PC-9 (cell line): ENCODE data around the gene PRLR. TPM values are rescaled to one million over a fixed set of nuclear protein-coding genes. Genes with fewer than 3 reads are reported as not detected.

Experiments
- BruUV-seq: library from RNA; stranded (reverse); fragments of 400-500 nt; replicated peaks from 2 replicates; lab custom pipeline; 2021; lab: Mats Ljungman, UMichigan
- CTCF ChIA-PET: fragments of 300-600 bp; sonication (Branson Sonifier 250); formaldehyde crosslinking; loops from one replicate; lab custom pipeline; 2022; ENCODE audit warnings: antibody characterized with exemption; lab: Charles Lee
- POLR2A ChIA-PET: fragments of 300-600 bp; sonication (Branson Sonifier 250); formaldehyde crosslinking; loops from one replicate; lab custom pipeline; 2022; ENCODE audit warnings: antibody characterized with exemption; ENCODE audit not compliant: unreplicated experiment; lab: Charles Lee
- DNase-seq, 2 experiments: peaks; one replicate each; pipeline versions ENCODE4 v3.0.0 to v3.0.0-alpha.2; 2015 to 2022; ENCODE audit warnings: mixed read lengths in 1 of 2
- H2AFZ ChIP-seq: fragments of 200-600 bp; sonication (generic); 2 replicates; pipeline ENCODE4 v1.8.1; 2017; ENCODE audit warnings: antibody characterized with exemption
- H3F3A ChIP-seq: fragments of 200-600 bp; sonication (generic); 2 replicates; pipeline ENCODE4 v1.8.1; 2017; ENCODE audit warnings: antibody characterized with exemption, mild to moderate bottlenecking, low read depth; ENCODE audit not compliant: insufficient read depth
- H3K27ac ChIP-seq: fragments of 200-600 bp; sonication (generic); 2 replicates; pipeline ENCODE4 v1.6.1; 2016; ENCODE audit warnings: mixed run types
- H3K27me3 ChIP-seq: fragments of 200-600 bp; sonication (generic); 2 replicates; pipeline ENCODE4 v1.6.1; 2016; ENCODE audit warnings: low read depth, mixed run types; ENCODE audit not compliant: insufficient read depth
- H3K36me3 ChIP-seq: fragments of 200-600 bp; sonication (generic); 2 replicates; pipeline ENCODE4 v1.6.1; 2016; ENCODE audit warnings: low read depth, mixed run types
- H3K4me1 ChIP-seq: fragments of 200-600 bp; sonication (generic); replicated peaks from 2 replicates; pipeline ENCODE4 v1.6.1; 2016; ENCODE audit warnings: mixed run types; ENCODE audit not compliant: insufficient read depth
- H3K4me2 ChIP-seq: fragments of 200-600 bp; sonication (generic); 2 replicates; pipeline ENCODE4 v1.6.1; 2017; ENCODE audit warnings: mixed run types
- H3K4me3 ChIP-seq: fragments of 200-600 bp; sonication (generic); 2 replicates; pipeline ENCODE4 v1.6.1; 2016; ENCODE audit warnings: mixed run types
- H3K79me2 ChIP-seq: fragments of 200-600 bp; sonication (generic); 2 replicates; pipeline ENCODE4 v1.6.1; 2017; ENCODE audit warnings: low read depth, mixed run types
- H3K9me2 ChIP-seq: fragments of 200-600 bp; sonication (generic); 2 replicates; pipeline ENCODE4 v1.8.1; 2017; ENCODE audit warnings: mild to moderate bottlenecking; ENCODE audit not compliant: insufficient read depth
- H3K9me3 ChIP-seq: fragments of 200-600 bp; sonication (generic); 2 replicates; pipeline ENCODE4 v1.8.1; 2016; ENCODE audit warnings: low read depth; ENCODE audit not compliant: insufficient read depth
- H4K20me1 ChIP-seq: fragments of 200-600 bp; sonication (generic); 2 replicates; pipeline ENCODE4 v1.8.1; 2017; ENCODE audit not compliant: insufficient read depth
- EZH2 ChIP-seq: fragments of 200-600 bp; sonication (generic); IDR thresholded peaks from 2 replicates; pipeline ENCODE4 v1.8.0; 2017; ENCODE audit warnings: antibody characterized with exemption, low read depth
- intact Hi-C: fragments of 100-400 bp; cut with micrococcal nuclease; formaldehyde crosslinking; loops from one replicate; pipeline ENCODE4 v1.10.0; 2022; ENCODE audit not compliant: unreplicated experiment
- total RNA-seq: library from RNA; stranded (reverse); gene quantifications from 2 replicates; pipeline ENCODE4 v1.2.3, GENCODE V29; 2021
- TF ChIP-seq, protein P1 (sequence below): fragments of 200-600 bp; sonication (generic); conservative IDR thresholded peaks from 2 replicates; pipeline ENCODE4 v1.6.1; 2017; ENCODE audit warnings: mixed run types, antibody characterized with exemption, mild to moderate bottlenecking, moderate library complexity

Gene PRLR
- total RNA-seq, 1 experiment from 2014 or later: not detected

DNA sequence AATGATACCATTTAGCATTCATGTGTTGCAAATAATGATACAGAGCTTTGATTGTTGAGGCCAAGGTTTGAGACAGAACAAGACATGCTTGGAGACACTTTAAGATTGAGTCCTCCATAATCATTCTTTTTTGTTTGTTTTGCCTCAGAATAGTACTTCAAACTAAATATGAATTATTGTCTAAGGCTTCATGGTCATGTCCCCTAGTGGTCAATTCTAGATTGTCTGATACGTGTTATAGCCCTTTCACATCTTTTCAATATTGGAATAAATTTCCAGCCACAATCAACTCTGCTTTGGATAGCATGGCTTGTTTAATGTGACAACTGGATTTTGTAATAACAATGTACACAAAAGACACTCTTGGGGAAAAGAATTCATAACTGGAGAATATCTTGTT is 64.2 kb downstream of the PRLR start:
- TF ChIP-seq EZH2: no peak
- TF ChIP-seq, protein P1, sequence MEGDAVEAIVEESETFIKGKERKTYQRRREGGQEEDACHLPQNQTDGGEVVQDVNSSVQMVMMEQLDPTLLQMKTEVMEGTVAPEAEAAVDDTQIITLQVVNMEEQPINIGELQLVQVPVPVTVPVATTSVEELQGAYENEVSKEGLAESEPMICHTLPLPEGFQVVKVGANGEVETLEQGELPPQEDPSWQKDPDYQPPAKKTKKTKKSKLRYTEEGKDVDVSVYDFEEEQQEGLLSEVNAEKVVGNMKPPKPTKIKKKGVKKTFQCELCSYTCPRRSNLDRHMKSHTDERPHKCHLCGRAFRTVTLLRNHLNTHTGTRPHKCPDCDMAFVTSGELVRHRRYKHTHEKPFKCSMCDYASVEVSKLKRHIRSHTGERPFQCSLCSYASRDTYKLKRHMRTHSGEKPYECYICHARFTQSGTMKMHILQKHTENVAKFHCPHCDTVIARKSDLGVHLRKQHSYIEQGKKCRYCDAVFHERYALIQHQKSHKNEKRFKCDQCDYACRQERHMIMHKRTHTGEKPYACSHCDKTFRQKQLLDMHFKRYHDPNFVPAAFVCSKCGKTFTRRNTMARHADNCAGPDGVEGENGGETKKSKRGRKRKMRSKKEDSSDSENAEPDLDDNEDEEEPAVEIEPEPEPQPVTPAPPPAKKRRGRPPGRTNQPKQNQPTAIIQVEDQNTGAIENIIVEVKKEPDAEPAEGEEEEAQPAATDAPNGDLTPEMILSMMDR: no peak; the same call in 1 of the 2 replicates
- Histone ChIP-seq H3K9me2 (no peaks in the 10 kb centered on the region), H3K27me3 (peaks cover 34% of the 10 kb centered on the region), H3K27ac (no peak overlapping the region), H3K4me1 (no peaks in the 10 kb centered on the region), H3K79me2 (no peaks in the 10 kb centered on the region), H3K9me3 (no peaks in the 10 kb centered on the region), H4K20me1 (no peaks in the 10 kb centered on the region), H3F3A (no peaks in the 10 kb centered on the region), H3K4me3 (no peak overlapping the region), H3K36me3 (no peaks in the 10 kb centered on the region), H3K4me2 (no peak overlapping the region), H2AFZ (no peak overlapping the region)
- no peak for DNase-seq
- BruUV-seq: no TSS peak
- intact Hi-C loops: no loop called here
- CTCF ChIA-PET: no interaction called here
- POLR2A ChIA-PET: no interaction called here

DNA sequence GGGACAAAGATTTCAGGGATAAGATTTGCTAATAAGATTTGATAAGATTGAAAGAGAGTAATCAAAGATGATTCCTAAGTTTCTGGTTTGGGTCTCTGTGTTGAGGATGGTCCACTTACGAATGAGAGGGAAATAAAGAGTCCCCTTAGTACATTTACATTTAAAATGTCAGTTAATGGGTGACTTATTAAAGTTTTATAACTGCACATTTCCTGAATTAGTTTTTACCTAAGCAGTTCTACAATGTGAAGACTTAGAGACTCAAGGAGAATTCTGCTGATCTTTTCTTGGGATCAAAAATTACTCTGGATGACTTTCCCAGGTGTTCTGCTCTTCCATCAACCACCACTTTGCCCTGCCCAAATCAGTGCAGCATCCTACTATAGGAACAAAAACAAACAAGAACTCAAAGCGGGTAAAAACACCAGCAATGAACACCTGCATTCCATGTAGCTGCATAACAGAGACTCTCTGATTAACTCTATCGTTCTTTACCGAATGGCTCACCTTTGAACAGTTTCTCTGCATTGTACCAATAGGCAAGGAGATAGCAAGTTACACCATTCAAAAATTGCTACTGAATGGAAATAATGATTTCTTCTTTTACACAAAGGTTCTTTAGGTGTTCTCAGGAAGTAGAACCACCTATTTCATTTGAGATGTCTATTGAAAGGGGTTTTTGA is 65.3 kb downstream of the PRLR start:
- no peak overlapping the region for H2AFZ ChIP-seq
- H3K4me3 ChIP-seq: no peak overlapping the region
- no peak overlapping the region for H3K4me2 ChIP-seq
- intact Hi-C loops: no loop called here
- CTCF ChIA-PET: no interaction called here
- POLR2A ChIA-PET: no interaction called here
- no peak for TF ChIP-seq EZH2
- TF ChIP-seq, protein P1: no peak
- BruUV-seq: no TSS peak
- H3K27me3 ChIP-seq: peaks cover 39% of the 10 kb centered on the region
- no peak for DNase-seq
- no peaks in the 10 kb centered on the region for H3K79me2 ChIP-seq
- no peaks in the 10 kb centered on the region for H3K36me3 ChIP-seq
- no peaks in the 10 kb centered on the region for H4K20me1 ChIP-seq
- no peaks in the 10 kb centered on the region for H3K4me1 ChIP-seq
- H3K9me2 ChIP-seq: no peaks in the 10 kb centered on the region
- H3K9me3 ChIP-seq: no peaks in the 10 kb centered on the region
- no peak overlapping the region for H3K27ac ChIP-seq
- H3F3A ChIP-seq: no peaks in the 10 kb centered on the region

DNA sequence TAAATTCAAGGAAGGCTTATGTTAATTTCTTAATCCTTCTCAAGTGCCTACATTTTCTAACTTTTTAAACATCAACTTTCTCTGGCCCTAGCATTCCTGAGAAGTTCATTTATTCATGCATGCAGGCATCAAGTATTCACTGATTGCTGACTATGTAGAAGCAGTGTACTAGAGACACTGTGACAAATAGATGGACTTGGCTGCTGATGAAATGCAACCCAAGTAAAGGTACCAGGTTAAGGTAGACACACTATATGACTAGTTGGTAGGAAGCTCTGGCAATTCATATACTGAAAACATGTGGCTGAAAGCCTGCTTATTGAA is 66.6 kb downstream of the PRLR start:
- TF ChIP-seq EZH2: no peak
- TF ChIP-seq, protein P1: no peak
- Histone ChIP-seq H4K20me1 (no peaks in the 10 kb centered on the region), H3K9me3 (no peaks in the 10 kb centered on the region), H3K79me2 (no peaks in the 10 kb centered on the region), H2AFZ (no peak overlapping the region), H3F3A (no peaks in the 10 kb centered on the region), H3K4me1 (no peaks in the 10 kb centered on the region), H3K27ac (no peak overlapping the region), H3K27me3 (peaks cover 47% of the 10 kb centered on the region), H3K4me2 (no peak overlapping the region), H3K4me3 (no peak overlapping the region), H3K9me2 (0 out of 2 replicates have a peak, but pooled peaks cover 4% of the 10 kb centered on the region), H3K36me3 (no peaks in the 10 kb centered on the region)
- BruUV-seq: no TSS peak
- DNase-seq: no peak
- intact Hi-C loops: no loop called here
- ChIA-PET CTCF (no interaction called here), POLR2A (no interaction called here)
